ENCODE data around the gene FOXK2.

FOXK2 gene

GRCh38 chr17:82603981-82604448, 84.5 kb downstream of the FOXK2 start:
- Histone ChIP-seq H3K4me3 (ENCODE audit: insufficient read length, low read depth) (no peak overlapping the region), H3K27me3 (ENCODE audit: insufficient read depth, insufficient read length) (no peaks in the 10 kb centered on the region)
- no peak for DNase-seq (ENCODE audit: low read depth, low spot score)

GRCh38 chr17:82604532-82604931, 85.0 kb downstream of the FOXK2 start:
- Histone ChIP-seq H3K27me3 (ENCODE audit: insufficient read depth, insufficient read length) (no peaks in the 10 kb centered on the region), H3K9me3 (ENCODE audit: insufficient read depth, low read length) (no peaks in the 10 kb centered on the region), H3K4me1 (ENCODE audit: insufficient read depth, insufficient read length) (peaks cover 14% of the 10 kb centered on the region), H3K9ac (ENCODE audit: insufficient read length, low read depth) (no peak overlapping the region), H3K4me3 (ENCODE audit: insufficient read length, low read depth) (no peak overlapping the region), H3K36me3 (ENCODE audit: insufficient read depth, insufficient read length, low read length) (peaks cover 79% of the 10 kb centered on the region)
- no peak for DNase-seq (ENCODE audit: low read depth, low spot score)
- TF ChIP-seq ZNF274 (IDR thresholded peaks at IDR 0.05; ENCODE audit: low read depth, low read length) (no peak), SUZ12 (IDR thresholded peaks at IDR 0.05; ENCODE audit: extremely low read depth, insufficient read depth, insufficient read length) (no peak), YY1 (IDR thresholded peaks at IDR 0.05; ENCODE audit: insufficient read depth, insufficient read length) (no peak)

More at GRCh38 chr17:82603981-82604448, 84.5 kb downstream of the FOXK2 start:
- no peak overlapping the region for H3K9ac ChIP-seq (ENCODE audit: insufficient read length, low read depth)
- peaks cover 79% of the 10 kb centered on the region for H3K36me3 ChIP-seq (ENCODE audit: insufficient read depth, insufficient read length, low read length)
- H3K9me3 ChIP-seq (ENCODE audit: insufficient read depth, low read length): no peaks in the 10 kb centered on the region
- TF ChIP-seq SUZ12 (IDR thresholded peaks at IDR 0.05; ENCODE audit: extremely low read depth, insufficient read depth, insufficient read length) (no peak), YY1 (IDR thresholded peaks at IDR 0.05; ENCODE audit: insufficient read depth, insufficient read length) (no peak), ZNF274 (IDR thresholded peaks at IDR 0.05; ENCODE audit: low read depth, low read length) (no peak)
- H3K4me1 ChIP-seq (ENCODE audit: insufficient read depth, insufficient read length): peaks cover 14% of the 10 kb centered on the region

GRCh38 chr17:82605939-82606600, 86.5 kb downstream of the FOXK2 start:
- H3K4me3 ChIP-seq (ENCODE audit: insufficient read length, low read depth): no peak overlapping the region
- H3K36me3 ChIP-seq (ENCODE audit: insufficient read depth, insufficient read length, low read length): peaks cover 74% of the 10 kb centered on the region
- TF ChIP-seq ZNF274 (IDR thresholded peaks at IDR 0.05; ENCODE audit: low read depth, low read length) (no peak), SUZ12 (IDR thresholded peaks at IDR 0.05; ENCODE audit: extremely low read depth, insufficient read depth, insufficient read length) (no peak), YY1 (IDR thresholded peaks at IDR 0.05; ENCODE audit: insufficient read depth, insufficient read length) (no peak)
- no peaks in the 10 kb centered on the region for H3K27me3 ChIP-seq (ENCODE audit: insufficient read depth, insufficient read length)
- H3K9me3 ChIP-seq (ENCODE audit: insufficient read depth, low read length): no peaks in the 10 kb centered on the region
- H3K9ac ChIP-seq (ENCODE audit: insufficient read length, low read depth): no peak overlapping the region
- DNase-seq (ENCODE audit: low read depth, low spot score): no peak
- peaks cover 10% of the 10 kb centered on the region for H3K4me1 ChIP-seq (ENCODE audit: insufficient read depth, insufficient read length)

DNA sequence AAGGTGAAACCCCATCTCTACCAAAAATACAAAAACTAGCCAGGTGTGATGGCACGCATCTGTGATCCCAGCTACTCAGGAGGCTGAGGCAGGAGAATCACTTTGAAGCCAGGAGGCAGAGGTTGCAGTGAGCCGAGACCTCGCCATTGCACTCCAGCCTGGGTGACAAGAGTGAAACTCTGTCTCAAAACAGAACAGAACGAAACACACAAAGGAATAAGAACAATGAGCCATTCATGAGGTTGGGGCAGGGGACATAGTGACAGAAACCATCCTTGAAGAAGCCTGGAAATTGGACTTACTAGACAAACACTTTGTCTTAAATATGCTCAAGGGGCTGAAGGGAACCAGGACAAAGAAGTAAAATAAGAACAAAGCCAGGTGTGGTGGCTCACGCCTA, 89.3 kb downstream of the FOXK2 start:
- Histone ChIP-seq H3K36me3 (ENCODE audit: insufficient read depth, insufficient read length, low read length) (peaks cover 60% of the 10 kb centered on the region), H3K27me3 (ENCODE audit: insufficient read depth, insufficient read length) (no peaks in the 10 kb centered on the region), H3K4me3 (ENCODE audit: insufficient read length, low read depth) (no peak overlapping the region), H3K9me3 (ENCODE audit: insufficient read depth, low read length) (no peaks in the 10 kb centered on the region), H3K4me1 (ENCODE audit: insufficient read depth, insufficient read length) (peaks cover 11% of the 10 kb centered on the region), H3K9ac (ENCODE audit: insufficient read length, low read depth) (no peak overlapping the region)
- TF ChIP-seq ZNF274 (IDR thresholded peaks at IDR 0.05; ENCODE audit: low read depth, low read length) (no peak), YY1 (IDR thresholded peaks at IDR 0.05; ENCODE audit: insufficient read depth, insufficient read length) (no peak), SUZ12 (IDR thresholded peaks at IDR 0.05; ENCODE audit: extremely low read depth, insufficient read depth, insufficient read length) (no peak)
- DNase-seq (ENCODE audit: low read depth, low spot score): no peak

DNA sequence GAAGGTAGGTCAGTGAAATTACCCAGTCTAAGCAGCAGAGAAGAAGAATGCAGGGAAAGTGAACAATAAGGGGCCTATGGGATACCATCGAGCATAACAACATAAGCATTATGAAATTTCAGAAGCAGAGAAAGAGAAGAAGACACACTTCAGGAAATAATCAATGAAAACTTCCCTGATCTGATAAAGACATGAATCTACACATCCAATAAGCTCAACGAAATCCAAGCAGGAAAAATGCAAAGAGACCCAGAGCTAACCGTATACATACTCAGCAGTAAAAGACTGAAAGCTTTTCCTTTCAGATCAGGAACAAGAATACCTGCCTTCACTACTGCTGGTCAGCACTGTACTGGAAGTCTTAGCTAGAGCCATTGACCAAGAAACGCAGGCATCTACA, 90.1 kb downstream of the FOXK2 start:
- no peak for TF ChIP-seq SUZ12 (IDR thresholded peaks at IDR 0.05; ENCODE audit: extremely low read depth, insufficient read depth, insufficient read length)
- TF ChIP-seq YY1 (IDR thresholded peaks at IDR 0.05; ENCODE audit: insufficient read depth, insufficient read length): no peak
- TF ChIP-seq ZNF274 (IDR thresholded peaks at IDR 0.05; ENCODE audit: low read depth, low read length): no peak

GRCh38 chr17:82611140-82612058, 91.9 kb downstream of the FOXK2 start:
- no peak overlapping the region for H3K9ac ChIP-seq (ENCODE audit: insufficient read length, low read depth)
- H3K36me3 ChIP-seq (ENCODE audit: insufficient read depth, insufficient read length, low read length): peaks cover 55% of the 10 kb centered on the region
- H3K4me1 ChIP-seq (ENCODE audit: insufficient read depth, insufficient read length): peaks cover 9% of the 10 kb centered on the region
- DNase-seq (ENCODE audit: low read depth, low spot score): no peak
- no peaks in the 10 kb centered on the region for H3K27me3 ChIP-seq (ENCODE audit: insufficient read depth, insufficient read length)
- TF ChIP-seq SUZ12 (IDR thresholded peaks at IDR 0.05; ENCODE audit: extremely low read depth, insufficient read depth, insufficient read length) (no peak), ZNF274 (IDR thresholded peaks at IDR 0.05; ENCODE audit: low read depth, low read length) (no peak), YY1 (IDR thresholded peaks at IDR 0.05; ENCODE audit: insufficient read depth, insufficient read length) (no peak)
- H3K4me3 ChIP-seq (ENCODE audit: insufficient read length, low read depth): no peak overlapping the region
- H3K9me3 ChIP-seq (ENCODE audit: insufficient read depth, low read length): no peaks in the 10 kb centered on the region

More for the DNA sequence above, 90.1 kb downstream of the FOXK2 start:
- no peak for DNase-seq (ENCODE audit: low read depth, low spot score)
- Histone ChIP-seq H3K27me3 (ENCODE audit: insufficient read depth, insufficient read length) (no peaks in the 10 kb centered on the region), H3K4me1 (ENCODE audit: insufficient read depth, insufficient read length) (peaks cover 7% of the 10 kb centered on the region), H3K9ac (ENCODE audit: insufficient read length, low read depth) (no peak overlapping the region), H3K9me3 (ENCODE audit: insufficient read depth, low read length) (no peaks in the 10 kb centered on the region), H3K4me3 (ENCODE audit: insufficient read length, low read depth) (no peak overlapping the region), H3K36me3 (ENCODE audit: insufficient read depth, insufficient read length, low read length) (peaks cover 53% of the 10 kb centered on the region)
